MM.1S (cell line): ENCODE results near the gene TNFRSF14.
A peak's percentile ranks its signal among the peaks of the same experiment; 100 is the strongest.

Experiments
- DNase-seq: peaks from one replicate; pipeline ENCODE4 v3.0.0-alpha.2; 2015
- H2AFZ ChIP-seq: fragments of 300-600 bp; sonication (generic); 2 replicates; pipeline ENCODE4 v1.6.0; 2016; ENCODE audit warnings: antibody characterized with exemption, low read length
- H3F3A ChIP-seq: fragments of 300-600 bp; sonication (generic); 2 replicates; pipeline ENCODE4 v1.6.1; 2016; ENCODE audit warnings: mild to moderate bottlenecking, antibody characterized with exemption, low read length, moderate library complexity, mixed read lengths; ENCODE audit not compliant: insufficient read depth
- H3K27ac ChIP-seq: fragments of 300-600 bp; sonication (generic); 2 replicates; pipeline ENCODE4 v1.5.1; 2016; ENCODE audit warnings: mild to moderate bottlenecking, low read length
- H3K27me3 ChIP-seq: fragments of 300-600 bp; sonication (generic); replicated peaks from 2 replicates; pipeline ENCODE4 v1.6.0; 2016; ENCODE audit warnings: low read length; ENCODE audit not compliant: insufficient read depth
- H3K36me3 ChIP-seq: fragments of 300-600 bp; sonication (generic); replicated peaks from 2 replicates; pipeline ENCODE4 v1.6.1; 2016; ENCODE audit warnings: mild to moderate bottlenecking, low read length, mixed read lengths; ENCODE audit not compliant: insufficient read depth
- H3K4me1 ChIP-seq: fragments of 300-600 bp; sonication (generic); 2 replicates; pipeline ENCODE4 v1.6.1; 2016; ENCODE audit warnings: low read length, mixed read lengths
- H3K4me2 ChIP-seq: fragments of 300-600 bp; sonication (generic); 2 replicates; pipeline ENCODE4 v1.6.0; 2016; ENCODE audit warnings: low read depth, low read length
- H3K4me3 ChIP-seq: fragments of 300-600 bp; sonication (generic); 2 replicates; pipeline ENCODE4 v1.5.1; 2016; ENCODE audit warnings: low read length, mixed read lengths
- H3K79me2 ChIP-seq: fragments of 300-600 bp; sonication (generic); 2 replicates; pipeline ENCODE4 v1.6.1; 2016; ENCODE audit warnings: mixed run types, low read length, mixed read lengths
- H3K9ac ChIP-seq: fragments of 300-600 bp; sonication (generic); 2 replicates; pipeline ENCODE4 v1.6.1; 2016; ENCODE audit warnings: low read length, mixed read lengths
- H3K9me2 ChIP-seq: fragments of 300-600 bp; sonication (generic); replicated peaks from 2 replicates; pipeline ENCODE4 v1.6.1; 2016; ENCODE audit warnings: mild to moderate bottlenecking, low read length, mixed read lengths; ENCODE audit not compliant: insufficient read depth
- H3K9me3 ChIP-seq: fragments of 300-600 bp; sonication (generic); replicated peaks from 2 replicates; pipeline ENCODE4 v1.6.1; 2016; ENCODE audit warnings: mild to moderate bottlenecking, low read length, mixed read lengths; ENCODE audit not compliant: insufficient read depth
- H4K20me1 ChIP-seq: fragments of 300-600 bp; sonication (generic); 2 replicates; pipeline ENCODE4 v1.6.1; 2016; ENCODE audit warnings: mild to moderate bottlenecking, low read length, moderate library complexity, mixed read lengths; ENCODE audit not compliant: insufficient read depth
- EZH2 ChIP-seq: fragments of 300-600 bp; sonication (generic); optimal IDR thresholded peaks from 2 replicates; pipeline ENCODE3; 2017; ENCODE audit warnings: low read depth, mild to moderate bottlenecking, antibody characterized with exemption, low read length, mixed read lengths
- EZH2phosphoT487 ChIP-seq: fragments of 300-600 bp; sonication (generic); IDR thresholded peaks from 2 replicates; pipeline ENCODE4 v1.6.1; 2018; ENCODE audit warnings: antibody characterized with exemption, low read length
- TF ChIP-seq, protein P1 (sequence below): fragments of 300-600 bp; sonication (generic); IDR thresholded peaks from 2 replicates; pipeline ENCODE4 v1.5.1; 2016; ENCODE audit warnings: antibody characterized with exemption, low read length, mixed read lengths

TNFRSF14 gene

DNA sequence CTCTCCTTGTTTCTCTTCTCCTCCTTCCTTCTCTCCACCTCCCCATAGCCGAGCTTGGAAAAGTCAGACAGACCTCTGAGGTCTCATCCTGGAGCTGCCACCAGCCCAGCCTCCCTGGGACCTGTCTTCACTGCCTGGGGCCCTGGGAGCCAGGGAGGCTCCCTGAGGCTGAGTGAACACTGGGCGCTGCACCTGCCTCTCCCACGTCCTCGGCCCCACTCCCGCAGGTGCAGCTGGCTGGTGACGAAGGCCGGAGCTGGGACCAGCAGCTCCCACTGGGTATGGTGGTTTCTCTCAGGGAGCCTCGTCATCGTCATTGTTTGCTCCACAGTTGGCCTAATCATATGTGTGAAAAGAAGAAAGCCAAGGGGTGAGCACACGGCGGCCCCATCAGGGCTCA, 5.3 kb downstream of the TNFRSF14 start:
- TF ChIP-seq, protein P1, sequence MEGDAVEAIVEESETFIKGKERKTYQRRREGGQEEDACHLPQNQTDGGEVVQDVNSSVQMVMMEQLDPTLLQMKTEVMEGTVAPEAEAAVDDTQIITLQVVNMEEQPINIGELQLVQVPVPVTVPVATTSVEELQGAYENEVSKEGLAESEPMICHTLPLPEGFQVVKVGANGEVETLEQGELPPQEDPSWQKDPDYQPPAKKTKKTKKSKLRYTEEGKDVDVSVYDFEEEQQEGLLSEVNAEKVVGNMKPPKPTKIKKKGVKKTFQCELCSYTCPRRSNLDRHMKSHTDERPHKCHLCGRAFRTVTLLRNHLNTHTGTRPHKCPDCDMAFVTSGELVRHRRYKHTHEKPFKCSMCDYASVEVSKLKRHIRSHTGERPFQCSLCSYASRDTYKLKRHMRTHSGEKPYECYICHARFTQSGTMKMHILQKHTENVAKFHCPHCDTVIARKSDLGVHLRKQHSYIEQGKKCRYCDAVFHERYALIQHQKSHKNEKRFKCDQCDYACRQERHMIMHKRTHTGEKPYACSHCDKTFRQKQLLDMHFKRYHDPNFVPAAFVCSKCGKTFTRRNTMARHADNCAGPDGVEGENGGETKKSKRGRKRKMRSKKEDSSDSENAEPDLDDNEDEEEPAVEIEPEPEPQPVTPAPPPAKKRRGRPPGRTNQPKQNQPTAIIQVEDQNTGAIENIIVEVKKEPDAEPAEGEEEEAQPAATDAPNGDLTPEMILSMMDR: no peak
- TF ChIP-seq EZH2: no peak
- no peak for TF ChIP-seq EZH2phosphoT487
- H2AFZ ChIP-seq: no peak overlapping the region
- no peak overlapping the region for H3K4me3 ChIP-seq
- H3K9me2 ChIP-seq: no peaks in the 10 kb centered on the region
- no peak overlapping the region for H3K27ac ChIP-seq
- no peaks in the 10 kb centered on the region for H3K36me3 ChIP-seq
- H3K9ac ChIP-seq: no peak overlapping the region
- peaks cover 6% of the 10 kb centered on the region; the same call in 1 of the 2 replicates for H3K27me3 ChIP-seq
- no peak overlapping the region for H3K4me2 ChIP-seq
- H4K20me1 ChIP-seq: no peaks in the 10 kb centered on the region
- DNase-seq: no peak
- peaks cover 12% of the 10 kb centered on the region for H3K79me2 ChIP-seq
- H3K4me1 ChIP-seq: 0 out of 2 replicates have a peak, but pooled peaks cover 4% of the 10 kb centered on the region
- no peaks in the 10 kb centered on the region for H3K9me3 ChIP-seq
- no peaks in the 10 kb centered on the region for H3F3A ChIP-seq

DNA sequence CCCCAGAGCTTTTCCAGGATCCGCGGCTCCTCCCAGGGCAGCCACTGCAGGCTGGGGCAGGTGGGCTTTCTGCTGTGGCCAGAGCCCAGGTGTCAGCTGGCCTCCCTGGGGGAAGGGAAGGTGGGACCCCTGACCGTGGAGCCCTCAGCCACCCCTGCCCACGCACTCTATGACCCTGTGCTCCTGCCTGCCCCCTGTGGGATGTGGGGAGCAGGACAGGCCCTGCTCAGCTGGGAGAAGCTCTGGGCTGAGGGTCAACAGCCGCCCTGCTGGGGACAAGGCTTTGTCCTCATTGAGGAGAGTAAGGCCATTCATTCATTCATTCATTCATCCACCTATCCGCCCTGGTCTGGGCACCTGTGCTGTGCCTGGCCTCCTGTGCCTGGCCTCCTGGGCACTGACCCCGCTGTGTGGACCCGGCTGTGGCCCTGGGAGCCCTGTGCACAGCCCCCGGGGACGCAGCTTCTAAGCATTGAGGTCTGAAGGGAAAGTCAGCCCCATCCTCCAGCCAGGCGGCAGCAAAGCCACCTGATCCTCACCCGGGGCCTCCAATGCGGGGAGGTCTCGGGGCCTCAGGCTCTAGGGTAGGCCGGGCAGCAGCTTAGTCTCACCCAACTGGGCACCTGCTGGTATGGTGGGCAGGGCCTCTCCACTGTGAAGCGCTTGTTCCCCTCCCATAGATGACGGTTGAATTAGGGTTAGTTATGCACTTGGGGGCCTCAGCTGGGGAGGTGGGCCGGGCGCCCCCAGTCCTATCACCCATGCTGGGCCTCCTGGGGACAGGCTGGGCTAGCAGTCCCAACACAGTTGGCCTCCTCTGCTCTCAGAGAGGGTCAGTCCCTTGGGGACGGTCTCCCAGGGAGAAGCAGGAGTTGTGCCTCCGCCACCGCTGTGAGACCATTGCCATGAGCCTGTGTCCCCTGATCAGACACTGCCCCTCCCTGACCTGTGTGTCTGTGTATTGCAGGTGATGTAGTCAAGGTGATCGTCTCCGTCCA, 6.0 kb downstream of the TNFRSF14 start:
- no peaks in the 10 kb centered on the region for H3K36me3 ChIP-seq
- H2AFZ ChIP-seq: no peak overlapping the region
- H3K27ac ChIP-seq: no peak overlapping the region
- H3K4me3 ChIP-seq: no peak overlapping the region
- no peaks in the 10 kb centered on the region for H3F3A ChIP-seq
- no peak overlapping the region for H3K4me2 ChIP-seq
- H3K27me3 ChIP-seq: peaks cover 10% of the 10 kb centered on the region
- 0 out of 2 replicates have a peak, but pooled peaks cover 3% of the 10 kb centered on the region for H3K4me1 ChIP-seq
- H3K79me2 ChIP-seq: peaks cover 4% of the 10 kb centered on the region
- no peaks in the 10 kb centered on the region for H3K9me2 ChIP-seq
- no peaks in the 10 kb centered on the region for H4K20me1 ChIP-seq
- H3K9me3 ChIP-seq: no peaks in the 10 kb centered on the region
- TF ChIP-seq, protein P1: peak; percentile 55
- no peak for TF ChIP-seq EZH2phosphoT487
- TF ChIP-seq EZH2: no peak
- no peak overlapping the region for H3K9ac ChIP-seq
- DNase-seq: no peak

DNA sequence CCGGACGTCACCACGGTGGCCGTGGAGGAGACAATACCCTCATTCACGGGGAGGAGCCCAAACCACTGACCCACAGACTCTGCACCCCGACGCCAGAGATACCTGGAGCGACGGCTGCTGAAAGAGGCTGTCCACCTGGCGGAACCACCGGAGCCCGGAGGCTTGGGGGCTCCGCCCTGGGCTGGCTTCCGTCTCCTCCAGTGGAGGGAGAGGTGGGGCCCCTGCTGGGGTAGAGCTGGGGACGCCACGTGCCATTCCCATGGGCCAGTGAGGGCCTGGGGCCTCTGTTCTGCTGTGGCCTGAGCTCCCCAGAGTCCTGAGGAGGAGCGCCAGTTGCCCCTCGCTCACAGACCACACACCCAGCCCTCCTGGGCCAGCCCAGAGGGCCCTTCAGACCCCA, 7.0 kb downstream of the TNFRSF14 start:
- H3K4me1 ChIP-seq: no peaks in the 10 kb centered on the region
- no peak overlapping the region for H2AFZ ChIP-seq
- H4K20me1 ChIP-seq: no peaks in the 10 kb centered on the region
- peaks cover 15% of the 10 kb centered on the region for H3K27me3 ChIP-seq
- H3K79me2 ChIP-seq: no peaks in the 10 kb centered on the region
- DNase-seq: no peak
- TF ChIP-seq EZH2 (no peak), EZH2phosphoT487 (no peak)
- TF ChIP-seq, protein P1: no peak
- no peak overlapping the region for H3K9ac ChIP-seq
- no peaks in the 10 kb centered on the region for H3K36me3 ChIP-seq
- H3K27ac ChIP-seq: no peak overlapping the region
- H3K4me2 ChIP-seq: no peak overlapping the region
- H3K9me2 ChIP-seq: no peaks in the 10 kb centered on the region
- no peak overlapping the region for H3K4me3 ChIP-seq
- H3K9me3 ChIP-seq: no peaks in the 10 kb centered on the region
- no peaks in the 10 kb centered on the region for H3F3A ChIP-seq
